Small intestine (tissue), 7 donors: ENCODE data around the gene SLC14A1. TPM values are rescaled to one million over a fixed set of nuclear protein-coding genes. Genes with fewer than 3 reads are reported as not detected.

Source experiments
- DNase-seq, 2 donors: peaks; one replicate each; pipeline versions ENCODE4 v3.0.0 to v3.0.0-alpha.2; 2013
- FAIRE-seq: peaks from 2 replicates; lab custom pipeline; 2012; peaks lifted over from hg19 to GRCh38; lab: Jason Lieb, UNC
- H3K27ac ChIP-seq, 3 donors: one replicate each; pipeline ENCODE4 v1.5.1; 2013; ENCODE audit warnings: low read length in 2 of 3, mild to moderate bottlenecking in 2 of 3, control low read depth in 1 of 3, inconsistent platforms in 1 of 3, low read depth in 1 of 3, moderate library complexity in 1 of 3
- H3K27me3 ChIP-seq, 3 donors: one replicate each; pipeline ENCODE4 v1.6.1; 2013; ENCODE audit warnings: low read length in 3 of 3, inconsistent platforms in 1 of 3; ENCODE audit not compliant: control insufficient read depth in 3 of 3, insufficient read depth in 3 of 3
- H3K36me3 ChIP-seq, 3 donors: one replicate each; pipeline ENCODE4 v1.6.1; 2013; ENCODE audit warnings: low read length in 3 of 3, inconsistent platforms in 1 of 3, low read depth in 1 of 3, mild to moderate bottlenecking in 1 of 3, moderate library complexity in 1 of 3; ENCODE audit not compliant: control insufficient read depth in 3 of 3, insufficient read depth in 2 of 3
- H3K4me1 ChIP-seq, 3 donors: one replicate each; pipeline ENCODE4 v1.6.1; 2013; ENCODE audit warnings: low read length in 2 of 3, inconsistent platforms in 1 of 3, low read depth in 1 of 3, mild to moderate bottlenecking in 1 of 3, moderate library complexity in 1 of 3; ENCODE audit not compliant: control insufficient read depth in 3 of 3, insufficient read depth in 2 of 3
- H3K4me3 ChIP-seq, 3 donors: one replicate each; pipeline ENCODE4 v1.5.1; 2013; ENCODE audit warnings: low read length in 3 of 3, control low read depth in 1 of 3, inconsistent platforms in 1 of 3, low read depth in 1 of 3, mild to moderate bottlenecking in 1 of 3, moderate library complexity in 1 of 3
- H3K9me3 ChIP-seq, 2 donors: one replicate each; pipeline ENCODE4 v1.6.1; 2013; ENCODE audit warnings: low read depth in 1 of 2, low read length in 1 of 2; ENCODE audit not compliant: control insufficient read depth in 2 of 2, insufficient read depth in 1 of 2
- WGBS, 3 donors: extraction: QIAGEN DNeasy Blood & Tissue Kit; methylation state at CpG; one replicate each; pipeline ENCODE4 v1.1.7; 2013; 5-methylcytosine and 5-hydroxymethylcytosine counted together
- polyA plus RNA-seq, 4 donors: library from polyadenylated mRNA; stranded (reverse) in 3 of 4; unstranded in 1 of 4; fragments of 200-250 nt in 3 of 4; fragments of 120-200 nt in 1 of 4; gene quantifications; one replicate each; pipeline versions ENCODE4 v1.2.1 to v1.2.3, GENCODE V29; 2013
- donor health status: healthy with polysubstance abuse.
- donor health status: control.
- donor health status: control.
- donor health status: Bipolar disorder and iron deficiency.
- donor health status: healthy.

SLC14A1 gene
- polyA plus RNA-seq, 4 donors = 0.56 to 1.3 TPM; not detected in 2

DNA sequence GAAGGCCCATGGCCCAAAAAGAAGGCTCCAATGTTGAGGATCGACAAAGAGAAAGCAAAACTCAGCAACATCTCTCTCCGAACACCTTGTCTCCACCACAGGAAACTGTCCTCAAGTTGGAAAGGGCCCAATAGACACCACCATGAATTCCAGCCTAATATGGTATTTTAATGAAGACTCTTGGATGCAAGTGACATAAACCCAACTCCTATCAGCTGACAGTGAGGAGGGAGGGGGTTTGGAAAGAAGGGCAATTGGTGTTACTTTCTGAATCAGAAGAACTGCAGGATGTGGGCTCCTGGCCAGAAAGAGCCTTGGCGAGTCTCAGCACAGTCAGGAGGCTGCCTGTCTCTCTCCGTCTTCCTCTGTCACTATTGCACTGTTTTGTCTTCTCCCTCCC, 61.2 kb downstream of the SLC14A1 start:
- no peaks in the 10 kb centered on the region for H3K36me3 ChIP-seq
- no peak overlapping the region for H3K4me3 ChIP-seq
- no peak for FAIRE-seq
- no peak overlapping the region for H3K27ac ChIP-seq
- no peaks in the 10 kb centered on the region for H3K27me3 ChIP-seq
- H3K9me3 ChIP-seq = no peaks in the 10 kb centered on the region
- no peaks in the 10 kb centered on the region for H3K4me1 ChIP-seq
- DNase-seq = peak in 1 of 2 donors; percentile 27
- WGBS, 3 donors = 39 to 86% (median 68%) methylated on average over 4 of the region's 4 CpGs

DNA sequence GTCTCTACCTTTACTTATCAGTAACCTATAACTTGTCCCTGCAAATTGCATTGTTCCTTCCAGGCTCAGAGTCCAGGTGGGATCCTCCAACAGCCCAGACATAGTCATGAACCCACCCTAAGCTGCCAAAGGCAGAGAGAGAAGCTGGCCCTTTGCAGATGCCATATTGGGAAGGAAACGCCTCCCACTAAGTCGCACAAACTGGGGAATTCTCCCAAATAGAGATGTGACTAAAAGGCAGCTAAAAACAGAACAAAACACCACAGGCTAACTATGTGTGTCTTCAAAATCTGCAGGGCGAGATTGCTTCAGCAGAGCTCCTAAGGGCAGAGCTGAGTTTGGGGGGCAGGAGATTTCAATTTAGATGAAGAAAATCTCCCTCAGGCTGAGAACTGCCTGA, 63.0 kb downstream of the SLC14A1 start:
- Histone ChIP-seq H3K4me3 (no peak overlapping the region), H3K27me3 (no peaks in the 10 kb centered on the region), H3K9me3 (no peaks in the 10 kb centered on the region), H3K36me3 (no peaks in the 10 kb centered on the region), H3K27ac (no peak overlapping the region), H3K4me1 (no peaks in the 10 kb centered on the region)
- 92 to 98% (median 93%) methylated on average over 3 of the region's 3 CpGs for WGBS, 3 donors
- FAIRE-seq (no peak), DNase-seq (no peak)

DNA sequence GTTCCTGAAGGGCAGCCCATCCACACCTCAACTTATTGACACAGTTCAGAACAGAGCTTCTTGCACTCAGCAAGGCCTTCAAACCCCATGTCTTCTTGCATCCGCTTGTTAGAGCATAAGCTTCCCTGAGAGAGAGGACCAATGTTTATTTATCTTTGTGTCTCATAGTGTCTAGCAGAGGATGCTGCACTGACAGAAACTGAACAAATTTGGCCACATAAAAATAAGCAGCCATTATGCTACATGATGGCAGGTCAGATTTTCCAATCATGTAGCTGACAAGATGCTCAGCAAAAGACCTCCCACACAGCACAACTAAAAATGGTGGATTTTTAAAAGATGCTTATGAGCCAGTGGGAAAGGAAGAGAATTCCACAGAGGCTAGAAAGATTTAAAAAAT, 63.4 kb downstream of the SLC14A1 start:
- no peaks in the 10 kb centered on the region for H3K36me3 ChIP-seq
- H3K4me3 ChIP-seq = no peak overlapping the region
- 91 to 100% (median 97%) methylated on average over 1 of the region's 1 CpG for WGBS, 3 donors
- peaks cover 0 to 2% of the 10 kb centered on the region in 2 donors for H3K9me3 ChIP-seq
- no peaks in the 10 kb centered on the region for H3K4me1 ChIP-seq
- DNase-seq (no peak), FAIRE-seq (no peak)
- H3K27ac ChIP-seq = no peak overlapping the region
- no peaks in the 10 kb centered on the region for H3K27me3 ChIP-seq

DNA sequence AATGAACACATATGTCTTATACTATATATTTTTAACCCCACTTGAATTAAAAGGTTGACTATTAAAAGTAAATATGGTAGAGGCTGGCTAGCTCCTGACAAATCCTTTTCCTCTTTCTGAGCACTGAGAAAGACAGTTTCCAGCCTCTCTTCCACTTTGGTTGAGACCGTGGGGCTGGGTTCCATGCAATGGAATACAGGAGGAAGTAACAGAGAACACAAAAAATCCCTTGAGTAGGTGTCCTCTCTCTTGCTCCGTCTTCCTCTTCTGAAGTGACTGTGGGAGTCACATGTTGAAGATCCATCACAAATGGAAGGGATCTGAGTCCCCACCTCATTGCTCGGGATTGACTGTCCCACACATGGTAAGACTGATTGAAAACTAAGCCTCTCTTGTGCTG, 64.9 kb downstream of the SLC14A1 start:
- Histone ChIP-seq H3K4me1 (no peaks in the 10 kb centered on the region), H3K27me3 (no peaks in the 10 kb centered on the region), H3K36me3 (no peaks in the 10 kb centered on the region), H3K4me3 (no peak overlapping the region), H3K27ac (no peak overlapping the region), H3K9me3 (peaks cover 0 to 3% of the 10 kb centered on the region in 2 donors)
- 83 to 89% (median 87%) methylated on average over 3 of the region's 3 CpGs for WGBS, 3 donors
- FAIRE-seq (no peak), DNase-seq (no peak)

DNA sequence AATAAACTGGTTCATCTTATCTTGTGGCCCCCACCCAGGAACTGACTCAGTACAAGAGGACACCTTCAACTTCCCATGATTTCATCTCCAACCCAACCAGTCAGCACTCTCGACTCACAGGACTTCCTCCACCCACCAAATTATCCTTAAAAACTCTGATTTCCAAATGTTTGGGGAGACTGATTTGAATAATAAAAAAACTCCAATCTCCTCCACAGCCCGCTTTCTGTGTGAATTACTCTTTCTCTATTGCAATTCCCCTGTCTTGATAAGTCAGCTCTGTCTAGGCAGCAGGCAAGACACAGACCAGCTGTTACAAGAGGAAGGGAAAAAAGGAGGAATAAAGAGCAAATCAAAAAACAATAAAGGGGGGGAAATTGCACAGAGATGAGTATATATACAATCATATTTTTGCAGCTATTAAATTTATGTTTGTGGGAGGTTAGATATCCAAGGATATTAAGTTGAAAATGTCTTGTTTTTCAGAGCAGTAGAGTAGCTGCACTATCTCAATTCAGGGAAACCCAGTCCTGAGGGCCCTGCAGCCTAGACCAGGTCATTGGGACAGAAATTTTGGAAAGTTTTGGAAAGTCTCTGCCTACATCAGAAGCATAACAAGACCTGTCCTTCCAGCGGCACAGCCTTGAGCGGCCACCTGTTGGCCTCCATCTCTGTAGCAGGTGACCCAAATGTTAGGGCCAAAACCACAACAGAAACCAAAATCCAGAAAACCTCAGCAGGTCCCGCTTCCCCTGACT, 68.7 kb downstream of the SLC14A1 start:
- Histone ChIP-seq H3K9me3 (peaks cover 0 to 3% of the 10 kb centered on the region in 2 donors), H3K4me1 (no peaks in the 10 kb centered on the region), H3K36me3 (no peaks in the 10 kb centered on the region), H3K27ac (no peak overlapping the region), H3K27me3 (no peaks in the 10 kb centered on the region), H3K4me3 (no peak overlapping the region)
- WGBS, 3 donors = 85 to 91% (median 89%) methylated on average over 5 of the region's 5 CpGs
- FAIRE-seq (no peak), DNase-seq (no peak)

DNA sequence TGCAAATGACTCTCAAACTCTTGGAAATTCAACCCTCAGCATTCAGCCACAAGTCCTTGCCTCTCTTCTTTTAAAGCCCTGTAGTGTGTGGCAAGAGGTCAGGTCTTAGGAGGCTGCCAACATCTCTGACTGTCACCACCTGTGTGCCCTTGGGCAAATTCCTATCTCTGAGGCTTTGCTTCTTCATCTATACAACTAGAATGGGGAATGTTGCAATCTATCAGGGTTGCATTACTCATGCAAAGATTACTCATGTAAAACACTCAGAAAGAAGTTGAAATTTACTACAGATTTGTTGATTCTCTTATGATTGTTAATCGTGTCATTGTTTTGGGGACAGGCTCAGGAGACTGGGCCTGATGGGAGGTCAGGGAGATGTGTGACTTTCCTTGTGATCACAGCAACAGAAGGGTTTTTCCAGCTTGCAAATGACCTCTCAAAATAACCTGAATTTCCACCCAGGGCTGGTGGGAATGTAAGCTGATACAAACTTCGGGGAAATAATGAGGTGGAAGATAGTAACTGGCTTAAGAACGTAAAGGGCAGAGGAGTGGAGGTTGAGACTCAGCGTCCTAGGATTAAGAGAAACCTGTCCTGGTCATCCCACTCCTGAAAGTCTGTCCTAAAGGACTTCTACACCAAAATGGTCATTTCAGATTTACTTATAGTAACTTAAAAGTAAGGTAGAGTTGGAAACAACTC, 69.4 kb downstream of the SLC14A1 start:
- DNase-seq (no peak), FAIRE-seq (no peak)
- WGBS, 3 donors = 59 to 61% (median 60%) methylated on average over 4 of the region's 4 CpGs
- H3K36me3 ChIP-seq = no peaks in the 10 kb centered on the region
- H3K4me3 ChIP-seq = no peak overlapping the region
- H3K9me3 ChIP-seq = peaks cover 0 to 3% of the 10 kb centered on the region in 2 donors
- H3K27ac ChIP-seq = no peak overlapping the region
- H3K27me3 ChIP-seq = no peaks in the 10 kb centered on the region
- H3K4me1 ChIP-seq = no peaks in the 10 kb centered on the region

DNA sequence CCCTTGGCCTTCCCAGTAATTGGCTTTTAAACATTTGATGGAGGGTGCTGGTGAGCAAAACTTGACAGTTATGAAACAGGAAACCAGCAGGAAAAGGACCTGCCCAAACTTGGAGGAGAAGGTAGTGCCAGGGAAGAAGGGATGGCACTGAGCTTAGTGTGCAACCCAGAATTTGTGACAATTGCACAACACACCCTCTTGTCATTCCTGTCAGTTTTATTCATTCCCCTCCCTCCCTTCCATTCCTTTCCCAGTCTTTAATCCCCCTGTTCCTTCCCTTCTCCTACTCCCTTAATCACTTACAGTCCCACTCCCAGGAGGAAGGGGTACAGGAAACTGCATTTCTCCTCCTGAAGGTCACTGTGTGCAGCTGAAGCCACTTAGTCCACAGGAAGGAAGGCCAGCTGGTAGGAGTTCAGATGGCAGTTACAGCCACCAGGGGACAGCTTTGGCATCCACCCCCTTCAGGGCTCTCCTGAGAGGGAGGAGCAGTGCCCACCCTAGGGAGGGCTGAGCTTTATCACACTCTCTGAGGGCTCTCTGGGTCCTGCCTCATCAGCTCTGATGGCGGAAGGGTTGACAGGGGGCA, 77.5 kb downstream of the SLC14A1 start:
- Histone ChIP-seq H3K27me3 (no peaks in the 10 kb centered on the region), H3K4me3 (no peak overlapping the region), H3K9me3 (peaks cover 0 to 5% of the 10 kb centered on the region in 2 donors), H3K27ac (no peak overlapping the region), H3K4me1 (peaks cover 0 to 3% (median 0%) of the 10 kb centered on the region in 3 donors), H3K36me3 (no peaks in the 10 kb centered on the region)
- no peak for FAIRE-seq
- DNase-seq = no peak
- 85 to 97% (median 92%) methylated on average over 1 of the region's 1 CpG for WGBS, 3 donors
